HG03520 (cell line): ENCODE measurements around the gene IFITM2.
"Not testable (repeated sequence)": the region's sequence is repeated elsewhere in the genome, so short reads cannot be mapped to it uniquely, and the experiment has no call there.

ENCODE experiments used
- ATAC-seq: cut with Tn5 transposase; IDR thresholded peaks from one replicate; pipeline ENCODE4 v1.9.1; 2021; ENCODE audit warnings: mild to moderate bottlenecking, moderate library complexity; ENCODE audit not compliant: unreplicated experiment

Gene IFITM2

DNA sequence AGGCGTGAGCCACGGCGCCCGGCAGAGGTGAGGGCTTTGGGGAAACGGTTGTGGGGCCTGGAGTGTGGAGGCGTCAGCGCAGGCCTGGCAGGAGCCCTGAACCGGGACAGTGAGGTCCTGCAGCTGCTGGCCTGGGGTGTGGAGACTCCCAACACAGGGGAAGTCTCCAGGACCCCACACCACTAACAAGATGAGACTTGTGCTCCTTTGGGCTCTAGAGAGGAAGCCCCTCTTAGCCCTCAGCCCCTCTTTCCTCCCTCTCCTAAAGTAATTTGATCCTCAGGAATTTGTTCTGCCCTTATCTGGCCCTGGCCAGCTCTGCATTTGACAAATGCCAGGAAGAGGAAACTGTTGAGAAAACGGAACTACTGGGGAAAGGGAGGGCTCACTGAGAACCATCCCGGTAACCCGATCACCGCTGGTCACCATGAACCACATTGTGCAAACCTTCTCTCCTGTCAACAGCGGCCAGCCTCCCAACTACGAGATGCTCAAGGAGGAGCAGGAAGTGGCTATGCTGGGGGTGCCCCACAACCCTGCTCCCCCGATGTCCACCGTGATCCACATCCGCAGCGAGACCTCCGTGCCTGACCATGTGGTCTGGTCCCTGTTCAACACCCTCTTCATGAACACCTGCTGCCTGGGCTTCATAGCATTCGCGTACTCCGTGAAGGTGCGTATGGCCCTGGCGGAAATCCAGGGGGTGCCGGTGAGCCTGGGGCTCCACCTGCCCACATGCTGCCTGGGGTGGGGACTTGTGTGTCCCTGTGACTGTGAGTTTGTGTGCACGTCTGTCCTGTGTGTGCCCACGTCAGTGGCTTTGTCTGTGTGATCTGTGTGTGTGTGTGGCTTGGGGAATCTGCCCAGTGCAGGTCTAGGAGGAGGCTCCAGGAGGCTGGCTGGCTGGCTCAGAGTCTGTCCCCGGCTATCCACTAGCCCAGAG is at the start of gene IFITM2:
IFITM2 (plus strand) TSS at position 51 of the 943 bp plus-strand sequence; CDS start at position 428, 377 bp downstream.
- not testable (repeated sequence) for ATAC-seq

DNA sequence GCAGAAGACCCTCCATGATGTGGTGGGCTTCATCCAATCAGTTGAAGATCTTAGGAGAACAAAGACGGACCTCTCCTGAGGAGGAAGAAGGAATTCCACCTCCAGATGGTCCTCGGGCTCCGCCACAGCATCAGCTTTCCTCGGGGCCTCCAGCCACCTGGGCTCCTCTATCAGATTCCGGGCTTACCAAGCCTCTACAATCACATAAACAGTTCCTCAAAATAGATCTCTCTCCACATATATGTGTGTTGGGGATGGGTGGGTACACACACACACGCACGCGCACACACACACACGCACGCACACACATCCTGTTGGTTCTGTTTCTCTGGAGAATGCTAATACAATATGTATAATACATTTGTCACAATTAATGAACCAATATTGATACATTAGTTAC is 48.2 kb upstream of the IFITM2 start:
- ATAC-seq: no peak

DNA sequence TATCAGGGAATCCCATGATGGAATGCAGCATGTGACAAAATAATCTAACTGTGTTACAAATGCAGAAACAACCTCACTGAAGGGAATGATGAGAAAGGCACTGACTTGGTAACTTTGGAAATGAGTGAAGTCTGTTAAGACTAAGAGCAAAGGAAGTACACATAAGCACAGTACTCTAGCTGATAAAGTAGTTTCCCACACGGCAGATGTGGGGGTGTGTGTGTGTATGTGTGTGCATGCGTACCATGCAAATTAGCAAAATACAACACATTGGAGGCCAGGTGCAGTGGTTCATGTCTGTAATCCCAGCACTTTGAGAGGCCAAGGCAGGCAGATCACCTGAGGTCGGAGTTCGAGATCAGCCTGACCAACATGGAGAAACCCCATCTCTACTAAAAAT is 46.0 kb upstream of the IFITM2 start:
- no peak for ATAC-seq

DNA sequence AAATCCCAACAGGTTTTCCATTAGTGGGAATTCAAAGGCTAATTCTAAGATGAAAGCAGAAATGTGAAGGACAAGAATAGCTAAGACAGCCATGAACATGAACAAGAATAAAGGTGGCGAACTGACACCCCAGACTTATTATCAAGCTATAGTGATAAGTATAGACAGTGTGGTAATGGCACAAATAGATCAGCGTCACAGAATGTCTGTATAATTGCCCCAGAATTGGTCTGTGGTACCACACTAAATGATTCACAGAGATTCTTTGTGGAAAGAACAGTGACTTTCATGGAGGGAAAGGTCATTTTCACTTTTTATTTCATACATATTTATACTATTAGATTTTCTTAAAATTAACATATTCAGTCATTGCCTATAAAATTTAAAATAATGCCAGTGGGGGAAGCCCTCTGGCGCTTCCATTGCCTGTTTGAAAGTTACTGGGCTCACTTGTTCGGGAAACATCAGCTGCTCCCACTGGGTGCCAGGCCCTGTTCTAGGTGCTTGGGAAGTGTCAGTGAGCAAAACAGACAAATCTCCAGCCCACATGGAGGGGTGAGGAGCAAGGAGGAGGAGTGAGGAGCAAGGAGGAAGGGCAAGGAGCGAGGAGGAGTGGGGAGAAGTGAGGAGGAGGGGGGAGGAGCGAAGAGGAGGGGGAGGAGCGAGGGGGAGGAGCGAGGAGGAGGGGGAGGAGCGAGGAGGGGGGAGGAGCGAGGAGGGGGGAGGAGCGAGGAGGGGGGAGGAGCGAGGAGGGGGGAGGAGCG is 40.8 kb upstream of the IFITM2 start:
- ATAC-seq: no peak

DNA sequence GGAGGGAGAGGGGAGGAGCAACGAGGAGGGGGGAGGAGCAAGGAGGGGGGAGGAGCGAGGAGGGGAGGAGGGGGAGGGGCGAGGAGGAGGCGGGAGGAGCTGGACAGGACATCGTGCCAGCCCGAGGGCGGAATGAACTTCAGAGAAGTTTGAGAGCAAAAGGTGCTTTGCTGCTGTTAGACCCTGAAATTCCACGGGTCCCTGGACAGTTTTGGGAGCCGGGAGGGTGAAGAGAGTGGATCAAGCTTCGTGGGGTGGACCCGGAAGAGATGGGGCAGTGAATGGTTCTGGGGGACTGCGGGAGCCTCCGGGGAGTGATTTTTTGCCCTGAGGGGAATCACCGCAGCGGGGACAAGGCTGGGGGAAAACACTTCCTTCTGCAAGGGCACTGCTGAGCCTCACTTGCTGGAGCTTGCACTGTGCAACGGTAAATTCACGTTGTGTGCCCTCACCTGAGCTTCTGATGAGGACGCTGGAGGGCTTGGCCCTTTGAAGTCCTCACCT is 40.1 kb upstream of the IFITM2 start:
- ATAC-seq: no peak

DNA sequence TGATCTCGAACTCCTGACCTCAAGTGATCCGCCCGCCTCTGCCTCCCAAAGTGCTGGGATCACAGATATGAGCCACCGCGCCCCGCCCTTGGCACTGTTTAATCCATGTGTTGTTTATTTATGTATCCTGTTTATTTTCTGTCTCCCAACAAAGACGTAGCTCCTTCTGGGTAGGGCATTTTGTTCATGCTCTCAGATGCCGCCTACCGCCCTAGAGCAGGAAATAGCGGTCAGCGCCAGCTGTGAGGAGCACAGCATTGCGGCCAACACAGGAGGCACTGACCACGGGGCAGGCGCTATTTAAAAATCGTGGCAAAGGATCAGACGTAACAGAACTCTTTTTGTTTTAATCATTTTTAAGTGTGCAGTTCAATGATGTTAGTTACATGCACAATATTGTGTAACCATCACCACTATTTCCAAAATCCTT is 38.9 kb upstream of the IFITM2 start:
- ATAC-seq: peak; percentile 35

DNA sequence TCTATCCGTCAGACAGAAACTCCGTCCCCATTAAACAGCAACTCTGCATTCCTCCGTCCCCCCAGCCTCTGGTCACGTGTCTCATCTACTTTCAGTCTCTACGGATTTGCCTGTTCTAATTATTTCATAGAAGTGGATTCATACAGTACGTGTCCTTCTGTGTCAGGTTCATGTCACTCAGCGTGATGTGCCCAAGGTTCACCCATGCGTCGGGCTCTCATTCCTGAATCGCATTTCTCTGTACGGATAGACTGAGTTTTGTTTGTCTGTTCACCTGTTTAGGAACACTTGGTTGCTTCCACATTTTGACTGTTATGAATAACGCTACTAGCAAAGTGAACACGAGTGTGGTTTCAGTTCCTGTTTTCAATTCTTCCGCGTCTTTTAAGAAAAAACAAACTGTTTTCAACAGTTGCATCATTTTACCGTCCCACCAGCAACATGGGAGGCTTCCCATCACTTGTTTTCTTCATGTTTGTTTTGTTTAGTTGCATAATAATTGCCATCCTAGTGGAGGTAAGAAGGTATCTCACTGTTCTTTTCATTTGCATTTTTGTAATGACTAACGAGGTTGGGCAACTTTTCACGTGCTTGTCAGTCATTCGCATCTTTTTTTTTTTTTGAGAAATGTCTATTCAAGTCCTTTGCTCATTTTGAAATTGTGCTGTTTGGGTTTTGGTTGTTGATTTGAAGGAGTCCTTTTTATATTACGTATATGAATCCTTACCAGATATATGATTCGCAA is 38.3 kb upstream of the IFITM2 start:
- ATAC-seq: peak; percentile 59

DNA sequence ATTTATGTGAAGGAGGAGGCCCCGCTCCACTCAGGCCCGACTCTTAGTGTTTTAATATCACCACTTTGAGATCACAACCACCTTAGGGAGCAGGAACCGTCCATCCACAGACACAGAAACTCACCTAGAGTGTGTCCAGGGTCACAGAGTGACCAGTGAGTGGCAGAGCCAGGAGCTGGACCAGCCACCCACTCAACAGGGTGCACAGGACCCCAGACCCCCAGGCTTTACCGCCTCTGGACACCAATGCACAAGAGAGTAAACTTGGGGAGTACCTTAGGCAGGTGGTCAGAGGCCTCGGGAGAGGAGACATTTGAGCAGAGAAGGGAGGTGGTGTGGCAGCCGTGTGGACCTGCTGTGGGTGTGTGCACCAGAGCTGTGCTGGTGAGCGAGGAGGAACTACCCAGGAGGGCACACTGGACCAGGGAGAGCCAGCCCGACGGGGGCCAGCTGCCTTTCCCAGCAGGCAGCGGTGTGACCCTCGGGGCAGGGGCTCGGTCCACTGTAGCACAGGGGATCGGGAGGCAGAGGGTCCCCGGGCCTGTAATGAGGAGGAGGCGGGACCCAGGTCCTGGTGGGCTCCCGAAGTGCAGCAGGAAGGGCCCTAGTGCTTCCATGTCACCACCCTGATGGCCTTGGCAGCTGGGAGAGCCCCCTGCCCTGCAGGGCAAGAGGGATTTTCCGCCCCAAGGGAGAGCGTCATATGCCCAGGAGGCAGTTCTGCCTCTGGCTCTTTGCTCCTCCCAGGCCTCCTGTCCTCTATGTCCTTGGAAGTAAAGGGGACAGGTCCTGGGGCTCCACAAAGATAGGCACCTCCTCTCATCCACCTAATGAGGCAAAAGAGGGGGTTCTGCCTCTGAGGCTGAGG is 36.9 kb upstream of the IFITM2 start:
- no peak for ATAC-seq

DNA sequence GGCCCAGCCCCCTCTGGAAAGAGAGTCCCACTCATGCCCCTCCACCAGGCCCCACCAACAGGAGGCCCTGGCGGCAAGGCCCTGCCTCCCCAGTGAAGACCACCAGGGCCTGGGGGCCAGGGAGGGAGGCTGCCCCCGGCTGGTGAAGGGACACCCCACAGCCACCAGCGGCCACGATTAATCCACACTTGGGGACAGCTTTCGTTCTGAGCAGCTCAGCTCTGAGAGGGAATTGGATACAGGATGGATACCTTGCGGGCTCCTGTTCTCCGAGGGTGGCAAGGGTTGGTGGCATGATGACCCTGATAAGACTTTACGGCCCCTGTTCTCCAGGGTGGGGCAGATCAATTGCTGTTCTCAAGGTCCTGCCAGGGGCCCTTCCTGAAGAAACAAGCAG is 36.3 kb upstream of the IFITM2 start:
- ATAC-seq: no peak

DNA sequence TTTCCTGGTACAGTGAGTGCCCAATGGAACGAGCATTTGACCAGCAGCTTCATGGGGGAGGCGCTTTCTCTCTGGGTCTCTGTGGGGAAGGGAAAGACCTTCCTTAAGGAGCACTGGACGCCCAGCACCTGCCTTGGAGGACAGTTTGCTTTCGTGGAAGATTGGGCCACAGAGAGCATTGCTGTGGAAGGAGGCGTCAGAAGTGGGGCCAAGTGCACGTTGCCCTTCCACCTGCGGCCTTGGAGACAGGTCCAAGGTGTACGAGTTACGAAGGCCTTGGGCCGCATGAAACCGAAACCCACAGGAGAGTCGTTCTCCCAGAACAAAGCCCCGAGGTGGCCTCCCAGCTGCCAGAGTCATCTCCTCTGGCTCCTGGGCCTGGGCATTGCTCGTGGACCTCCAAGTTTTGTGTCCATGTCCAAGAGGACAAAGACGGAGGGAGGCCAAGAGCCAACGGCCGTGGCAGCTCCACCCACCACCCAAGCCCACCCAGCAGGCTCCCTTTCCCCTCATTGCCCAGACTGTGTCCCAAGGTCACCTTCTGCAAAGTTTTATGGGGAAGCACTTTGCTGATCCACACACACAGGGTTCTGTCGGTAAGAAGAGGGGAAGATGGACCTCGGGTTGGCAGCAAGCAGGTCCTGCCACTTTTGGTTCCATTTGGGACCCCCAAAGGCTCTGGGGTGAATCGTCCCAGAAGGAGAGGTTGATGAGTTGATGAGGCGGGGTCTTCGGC is 35.3 kb upstream of the IFITM2 start:
- no peak for ATAC-seq

DNA sequence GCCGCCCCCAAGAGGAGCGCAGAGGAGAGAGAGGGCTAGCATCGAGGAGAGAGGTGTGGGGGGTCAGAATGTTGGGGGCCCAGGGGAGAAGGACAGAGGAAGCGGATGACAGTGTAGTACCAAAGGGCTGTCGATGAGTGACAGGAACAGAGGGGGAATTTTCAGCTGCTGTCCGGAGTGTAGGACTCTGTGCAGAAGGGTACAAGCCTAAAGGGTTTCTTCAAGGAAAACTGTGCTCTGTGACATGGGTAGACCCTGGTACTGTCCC is 34.8 kb upstream of the IFITM2 start:
- ATAC-seq: no peak

DNA sequence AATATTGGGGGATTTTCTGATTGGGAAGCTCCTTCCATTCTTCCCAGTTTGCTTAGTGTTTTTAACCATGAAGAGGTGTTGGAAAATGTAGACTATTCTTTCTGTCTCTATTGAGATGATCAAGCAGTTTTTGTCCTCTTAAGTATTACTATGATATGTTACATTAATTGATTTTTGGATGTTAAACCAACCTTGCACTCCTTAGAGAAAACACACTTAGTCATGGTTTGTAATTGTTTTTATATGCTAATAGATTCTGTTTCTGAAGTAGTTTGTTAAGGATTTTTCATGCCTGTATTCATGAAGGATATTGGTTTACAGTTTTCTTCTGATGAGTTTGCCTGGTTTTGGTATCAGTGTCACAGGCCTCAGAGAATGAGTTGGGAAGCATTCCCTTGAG is 31.4 kb upstream of the IFITM2 start:
- no peak for ATAC-seq

DNA sequence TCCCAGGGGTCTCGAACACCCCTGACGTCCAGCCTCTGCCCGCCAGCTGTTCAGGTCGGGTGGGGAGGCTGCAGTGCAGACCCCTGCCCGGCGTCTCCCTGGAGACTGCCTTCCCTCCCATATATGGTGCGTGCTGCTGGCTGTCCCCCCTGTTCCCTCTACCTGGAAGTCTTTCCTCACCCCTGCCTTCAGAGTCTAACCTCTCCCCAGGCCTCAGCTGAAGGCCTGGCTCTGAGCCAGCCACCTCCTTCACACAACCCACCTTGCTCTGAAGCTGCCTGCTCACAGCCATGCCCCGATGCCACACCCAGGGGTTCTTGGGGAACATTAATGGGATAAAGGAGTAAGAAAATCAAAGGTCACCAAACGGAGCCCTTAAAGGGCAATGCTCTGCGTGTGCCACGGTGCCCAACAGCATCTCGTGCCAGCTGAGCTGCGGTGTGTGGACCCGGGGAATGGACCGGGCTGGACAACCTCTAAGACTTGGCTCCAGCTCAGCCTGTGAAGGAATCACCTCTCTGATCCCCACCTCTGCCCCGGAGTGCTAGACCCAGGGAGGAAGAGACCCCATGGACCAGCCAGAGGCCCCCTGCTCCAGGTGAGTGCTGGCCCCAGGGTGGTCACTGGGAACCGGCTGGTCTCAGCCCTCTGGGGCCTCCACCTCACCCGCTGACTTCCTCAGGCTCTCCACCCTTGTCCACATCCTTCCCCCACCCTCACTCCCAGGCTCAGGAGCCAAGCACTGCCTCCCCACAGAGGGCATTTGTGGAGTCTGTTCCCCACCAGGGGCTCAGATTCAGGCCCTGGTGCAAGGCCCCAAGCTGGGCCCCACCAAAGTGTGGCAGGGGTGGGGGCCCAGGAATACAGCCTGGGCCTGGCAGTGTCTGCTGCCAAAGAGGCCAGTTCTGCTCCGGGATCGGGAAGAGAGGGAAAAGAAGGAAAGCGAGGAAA is 29.3 kb upstream of the IFITM2 start, which contains the start of gene NLRP6:
NLRP6 (plus strand) TSS at position 407 of the 951 bp plus-strand sequence; CDS start at position 570, 163 bp downstream.
- no peak for ATAC-seq

DNA sequence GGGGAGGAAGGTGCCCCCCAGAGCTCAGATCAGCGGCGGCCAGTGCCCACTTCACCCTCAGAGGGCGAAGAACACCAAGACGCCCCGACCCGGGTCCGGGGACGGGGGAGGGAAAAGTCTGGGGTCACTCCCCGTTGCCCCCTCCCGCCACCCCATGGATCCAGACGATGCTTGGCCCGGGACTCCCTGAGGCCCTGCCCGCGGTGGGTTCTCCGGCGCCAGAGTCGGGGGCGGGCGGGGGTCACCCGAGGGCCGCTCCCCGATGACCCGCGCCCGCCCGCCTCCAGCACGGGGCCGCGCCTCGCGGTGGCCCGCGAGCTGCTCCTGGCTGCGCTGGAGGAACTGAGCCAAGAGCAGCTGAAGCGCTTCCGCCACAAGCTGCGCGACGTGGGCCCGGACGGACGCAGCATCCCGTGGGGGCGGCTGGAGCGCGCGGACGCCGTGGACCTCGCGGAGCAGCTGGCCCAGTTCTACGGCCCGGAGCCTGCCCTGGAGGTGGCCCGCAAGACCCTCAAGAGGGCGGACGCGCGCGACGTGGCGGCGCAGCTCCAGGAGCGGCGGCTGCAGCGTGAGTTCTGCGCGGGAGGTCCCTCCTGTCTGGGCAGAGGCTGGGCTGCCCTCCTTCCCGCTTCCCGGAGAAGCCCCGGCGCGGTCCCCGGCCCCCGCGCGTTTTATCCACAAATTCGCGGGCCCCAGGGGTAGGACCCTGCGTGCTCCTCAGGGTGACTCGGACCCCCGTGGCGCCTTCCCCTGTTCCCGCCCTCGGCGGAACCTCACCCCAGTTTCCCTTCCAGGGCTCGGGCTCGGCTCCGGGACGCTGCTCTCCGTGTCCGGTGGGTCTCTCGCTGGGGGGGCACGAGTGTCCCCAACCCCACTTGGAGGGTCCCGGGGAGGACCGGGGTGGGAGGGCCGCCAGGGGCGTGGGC is 28.3 kb upstream of the IFITM2 start:
- ATAC-seq: no peak

DNA sequence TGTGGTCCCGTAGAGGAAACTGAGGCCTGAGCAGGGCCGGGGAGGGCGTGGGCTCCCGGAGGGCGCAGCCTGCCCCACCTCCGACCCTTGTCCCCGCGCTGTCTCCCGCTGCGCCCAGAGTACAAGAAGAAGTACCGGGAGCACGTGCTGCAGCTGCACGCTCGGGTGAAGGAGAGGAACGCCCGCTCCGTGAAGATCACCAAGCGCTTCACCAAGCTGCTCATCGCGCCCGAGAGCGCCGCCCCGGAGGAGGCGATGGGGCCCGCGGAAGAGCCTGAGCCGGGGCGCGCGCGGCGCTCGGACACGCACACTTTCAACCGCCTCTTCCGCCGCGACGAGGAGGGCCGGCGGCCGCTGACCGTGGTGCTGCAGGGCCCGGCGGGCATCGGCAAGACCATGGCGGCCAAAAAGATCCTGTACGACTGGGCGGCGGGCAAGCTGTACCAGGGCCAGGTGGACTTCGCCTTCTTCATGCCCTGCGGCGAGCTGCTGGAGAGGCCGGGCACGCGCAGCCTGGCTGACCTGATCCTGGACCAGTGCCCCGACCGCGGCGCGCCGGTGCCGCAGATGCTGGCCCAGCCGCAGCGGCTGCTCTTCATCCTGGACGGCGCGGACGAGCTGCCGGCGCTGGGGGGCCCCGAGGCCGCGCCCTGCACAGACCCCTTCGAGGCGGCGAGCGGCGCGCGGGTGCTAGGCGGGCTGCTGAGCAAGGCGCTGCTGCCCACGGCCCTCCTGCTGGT is 27.5 kb upstream of the IFITM2 start:
- ATAC-seq: no peak

DNA sequence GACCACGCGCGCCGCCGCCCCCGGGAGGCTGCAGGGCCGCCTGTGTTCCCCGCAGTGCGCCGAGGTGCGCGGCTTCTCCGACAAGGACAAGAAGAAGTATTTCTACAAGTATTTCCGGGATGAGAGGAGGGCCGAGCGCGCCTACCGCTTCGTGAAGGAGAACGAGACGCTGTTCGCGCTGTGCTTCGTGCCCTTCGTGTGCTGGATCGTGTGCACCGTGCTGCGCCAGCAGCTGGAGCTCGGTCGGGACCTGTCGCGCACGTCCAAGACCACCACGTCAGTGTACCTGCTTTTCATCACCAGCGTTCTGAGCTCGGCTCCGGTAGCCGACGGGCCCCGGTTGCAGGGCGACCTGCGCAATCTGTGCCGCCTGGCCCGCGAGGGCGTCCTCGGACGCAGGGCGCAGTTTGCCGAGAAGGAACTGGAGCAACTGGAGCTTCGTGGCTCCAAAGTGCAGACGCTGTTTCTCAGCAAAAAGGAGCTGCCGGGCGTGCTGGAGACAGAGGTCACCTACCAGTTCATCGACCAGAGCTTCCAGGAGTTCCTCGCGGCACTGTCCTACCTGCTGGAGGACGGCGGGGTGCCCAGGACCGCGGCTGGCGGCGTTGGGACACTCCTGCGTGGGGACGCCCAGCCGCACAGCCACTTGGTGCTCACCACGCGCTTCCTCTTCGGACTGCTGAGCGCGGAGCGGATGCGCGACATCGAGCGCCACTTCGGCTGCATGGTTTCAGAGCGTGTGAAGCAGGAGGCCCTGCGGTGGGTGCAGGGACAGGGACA is 26.7 kb upstream of the IFITM2 start:
- no peak for ATAC-seq
